ENCODE results near the gene COL28A1. TPM values are rescaled to one million over a fixed set of nuclear protein-coding genes. Genes with fewer than 3 reads are reported as not detected.

The COL28A1 gene
- total RNA-seq, 4 donors from 2014 or later: 0.25 to 3.0 (median 0.65) TPM

GRCh38 chr7:7512861-7513597 lies 22.6 kb downstream of the COL28A1 start:
- DNase-seq (ENCODE audit: low spot score) (no peak), ATAC-seq (ENCODE audit: low FRiP score) (no peak)
- TF ChIP-seq CTCF (IDR thresholded peaks at IDR 0.05): no peak

GRCh38 chr7:7510794-7511193 lies 24.9 kb downstream of the COL28A1 start:
- TF ChIP-seq CTCF (IDR thresholded peaks at IDR 0.05): no peak
- no peak for ATAC-seq (ENCODE audit: low FRiP score)

GRCh38 chr7:7505915-7506314 lies 29.8 kb downstream of the COL28A1 start:
- no peak for TF ChIP-seq CTCF (IDR thresholded peaks at IDR 0.05)
- ATAC-seq (ENCODE audit: low FRiP score) (no peak), DNase-seq (ENCODE audit: low spot score) (no peak)

More at GRCh38 chr7:7510794-7511193, 24.9 kb downstream of the COL28A1 start:
- DNase-seq (ENCODE audit: low spot score): no peak

GRCh38 chr7:7504910-7505704 lies 30.6 kb downstream of the COL28A1 start:
- no peak for TF ChIP-seq CTCF (IDR thresholded peaks at IDR 0.05)
- ATAC-seq (ENCODE audit: low FRiP score) (no peak), DNase-seq (ENCODE audit: low spot score) (no peak)

- no peak for ATAC-seq (ENCODE audit: low FRiP score)
- DNase-seq (ENCODE audit: low spot score): no peak
- no peak for TF ChIP-seq CTCF (IDR thresholded peaks at IDR 0.05)
Measured at GRCh38 chr7:7499892-7500291, 35.8 kb downstream of the COL28A1 start.

- no peak for ATAC-seq (ENCODE audit: low FRiP score)
- TF ChIP-seq CTCF (IDR thresholded peaks at IDR 0.05): no peak
Measured at GRCh38 chr7:7498856-7499255, 36.8 kb downstream of the COL28A1 start.

More at GRCh38 chr7:7498856-7499255, 36.8 kb downstream of the COL28A1 start:
- DNase-seq (ENCODE audit: low spot score): no peak

Data from omental fat pad (tissue), 4 donors.